ENCODE measurements around the gene GAL3ST1.

DNA sequence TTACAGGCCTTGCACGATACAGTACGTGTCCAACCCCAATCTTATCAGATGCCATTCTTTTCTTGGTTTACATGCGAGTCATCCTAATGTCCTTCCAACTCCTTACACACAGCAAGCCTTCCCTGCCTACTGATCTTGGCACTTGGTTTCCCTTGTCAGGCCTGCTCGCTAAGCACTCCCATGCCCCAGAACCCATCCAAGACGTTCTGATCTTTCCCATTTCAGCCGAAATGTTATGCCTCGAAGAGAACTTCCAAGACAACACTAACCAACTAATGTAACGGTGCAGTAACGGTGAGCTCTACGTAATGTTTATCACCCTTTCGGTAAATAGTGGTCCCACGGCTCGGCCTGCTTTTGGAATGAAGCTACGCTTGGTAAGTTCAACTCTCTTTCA lies 16.7 kb upstream of the GAL3ST1 start:
- TF ChIP-seq, protein P1, sequence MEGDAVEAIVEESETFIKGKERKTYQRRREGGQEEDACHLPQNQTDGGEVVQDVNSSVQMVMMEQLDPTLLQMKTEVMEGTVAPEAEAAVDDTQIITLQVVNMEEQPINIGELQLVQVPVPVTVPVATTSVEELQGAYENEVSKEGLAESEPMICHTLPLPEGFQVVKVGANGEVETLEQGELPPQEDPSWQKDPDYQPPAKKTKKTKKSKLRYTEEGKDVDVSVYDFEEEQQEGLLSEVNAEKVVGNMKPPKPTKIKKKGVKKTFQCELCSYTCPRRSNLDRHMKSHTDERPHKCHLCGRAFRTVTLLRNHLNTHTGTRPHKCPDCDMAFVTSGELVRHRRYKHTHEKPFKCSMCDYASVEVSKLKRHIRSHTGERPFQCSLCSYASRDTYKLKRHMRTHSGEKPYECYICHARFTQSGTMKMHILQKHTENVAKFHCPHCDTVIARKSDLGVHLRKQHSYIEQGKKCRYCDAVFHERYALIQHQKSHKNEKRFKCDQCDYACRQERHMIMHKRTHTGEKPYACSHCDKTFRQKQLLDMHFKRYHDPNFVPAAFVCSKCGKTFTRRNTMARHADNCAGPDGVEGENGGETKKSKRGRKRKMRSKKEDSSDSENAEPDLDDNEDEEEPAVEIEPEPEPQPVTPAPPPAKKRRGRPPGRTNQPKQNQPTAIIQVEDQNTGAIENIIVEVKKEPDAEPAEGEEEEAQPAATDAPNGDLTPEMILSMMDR (IDR thresholded peaks at IDR 0.05; ENCODE audit: borderline replicate concordance, extremely low read depth, low read length, poor library complexity, severe bottlenecking), result no peak
- no peak for TF ChIP-seq EZH2 (IDR thresholded peaks at IDR 0.05; ENCODE audit: borderline replicate concordance, low read depth, low read length, severe bottlenecking)
